H54 (cell line): Measurements from ENCODE around the gene FOXO1.

Experiments used
- DNase-seq: peaks from one replicate; pipeline ENCODE4 v3.0.0; 2011; ENCODE audit warnings: low spot score, mixed read lengths; ENCODE audit not compliant: insufficient read length
- FAIRE-seq: peaks from 3 replicates; lab custom pipeline; 2011; peaks lifted over from hg19 to GRCh38; lab: Jason Lieb, UNC
- POLR2A ChIP-seq: IDR thresholded peaks from 2 replicates; pipeline ENCODE4 v1.6.1; 2011; ENCODE audit warnings: low read depth, mild to moderate bottlenecking, low read length

FOXO1 gene

DNA sequence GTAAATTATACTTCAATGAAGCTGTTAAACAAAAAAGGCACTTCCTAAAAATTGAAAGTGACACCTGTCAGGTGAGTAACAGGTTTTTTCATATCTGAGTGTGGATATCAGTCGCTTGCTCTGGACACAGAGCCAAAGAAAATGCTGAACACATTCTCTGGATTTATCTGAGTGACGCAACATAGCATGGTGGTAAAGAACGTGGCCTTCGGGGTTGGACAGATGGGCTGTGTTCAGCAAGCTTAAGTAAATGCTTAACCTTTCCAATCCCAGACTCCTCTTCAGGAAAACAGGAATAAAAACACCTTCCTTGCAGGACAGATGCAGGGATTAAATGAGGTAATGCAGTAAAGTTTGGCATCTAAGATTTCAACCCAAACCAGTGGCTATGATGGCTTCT, 132.0 kb downstream of the FOXO1 start:
- DNase-seq (no peak), FAIRE-seq (no peak)
- TF ChIP-seq POLR2A = no peak

DNA sequence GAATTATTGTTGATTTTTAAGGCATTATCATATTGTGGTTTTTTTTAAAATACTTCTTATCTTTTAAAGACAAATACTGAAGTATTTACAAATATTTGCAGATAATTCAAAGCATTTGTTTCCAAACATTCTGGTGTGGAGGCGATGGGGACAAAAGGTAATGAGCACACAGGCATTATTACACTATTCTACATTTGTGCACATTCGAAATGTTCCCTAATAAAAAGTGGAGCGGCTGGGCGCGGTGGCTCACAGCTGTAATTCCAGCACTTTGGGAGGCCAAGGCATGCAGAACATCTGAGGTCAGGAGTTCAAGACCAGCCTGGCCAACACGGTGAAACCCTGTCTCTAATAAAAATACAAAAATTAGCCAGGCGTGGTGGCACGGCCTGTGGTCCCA, 133.4 kb downstream of the FOXO1 start:
- DNase-seq = no peak
- no peak for TF ChIP-seq POLR2A
- FAIRE-seq = no peak

GRCh38 chr13:40530961-40531360, 135.5 kb downstream of the FOXO1 start:
- DNase-seq (no peak), FAIRE-seq (no peak)
- TF ChIP-seq POLR2A = no peak

DNA sequence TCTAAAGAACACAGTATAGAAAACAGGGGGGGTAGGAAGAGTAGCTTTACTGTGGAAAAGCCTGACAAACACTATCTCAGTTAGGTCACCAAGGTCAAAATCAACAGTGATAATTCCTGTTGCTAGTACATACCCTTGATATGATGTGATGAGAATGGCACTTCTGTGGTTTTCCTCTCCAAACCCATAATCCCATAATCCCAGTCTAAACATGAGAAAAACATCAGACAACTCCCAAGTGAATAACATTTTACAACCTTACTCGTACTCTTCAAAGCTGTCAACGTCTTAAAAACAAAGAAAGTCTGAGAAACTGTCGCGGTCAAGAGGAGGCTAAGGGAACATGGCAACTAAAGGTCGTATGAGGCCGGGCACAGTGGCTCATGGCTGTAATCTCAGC, 137.6 kb downstream of the FOXO1 start:
- no peak for FAIRE-seq
- DNase-seq = no peak
- TF ChIP-seq POLR2A = no peak

GRCh38 chr13:40527914-40528313, 138.5 kb downstream of the FOXO1 start:
- TF ChIP-seq POLR2A = no peak
- DNase-seq (no peak), FAIRE-seq (no peak)

DNA sequence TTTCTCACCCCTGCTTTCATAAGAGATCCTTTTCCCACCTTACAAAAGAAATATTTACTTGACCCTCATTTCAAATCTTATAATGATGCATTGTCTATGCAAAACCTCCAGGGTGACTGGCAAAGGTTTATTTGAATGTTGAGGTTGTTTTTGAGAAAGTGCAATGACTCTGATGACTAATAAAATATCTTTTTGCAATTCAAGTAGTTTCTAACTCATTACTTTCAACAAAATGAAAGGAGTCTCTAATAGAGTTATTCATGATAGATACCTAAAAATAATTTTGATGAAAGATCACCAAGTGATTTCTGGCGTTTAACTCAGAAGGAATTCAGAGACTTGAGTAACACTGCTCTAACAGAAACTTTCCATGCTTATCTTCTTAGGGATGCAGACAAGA, 144.2 kb downstream of the FOXO1 start:
- no peak for FAIRE-seq
- TF ChIP-seq POLR2A = no peak
- no peak for DNase-seq

DNA sequence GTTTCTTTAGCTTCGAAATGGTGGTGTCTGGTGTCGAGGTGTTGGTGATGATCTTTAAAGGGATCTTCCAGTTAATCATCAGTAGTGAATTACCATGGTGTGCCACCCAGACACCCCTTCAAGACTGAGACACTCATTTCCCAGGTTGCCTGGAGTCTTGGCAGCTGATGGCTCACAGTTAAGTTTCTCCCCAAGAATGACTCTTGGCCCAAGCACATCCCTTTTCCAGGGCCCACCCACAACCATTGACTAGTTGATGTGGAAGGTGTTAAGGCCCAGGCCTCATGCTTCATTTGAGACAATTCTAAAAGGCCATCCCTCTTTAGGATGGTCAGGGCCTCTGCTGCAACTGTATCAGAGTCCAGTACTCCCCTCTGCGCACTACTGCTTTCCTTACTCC, 145.5 kb downstream of the FOXO1 start:
- FAIRE-seq (no peak), DNase-seq (no peak)
- TF ChIP-seq POLR2A = no peak

DNA sequence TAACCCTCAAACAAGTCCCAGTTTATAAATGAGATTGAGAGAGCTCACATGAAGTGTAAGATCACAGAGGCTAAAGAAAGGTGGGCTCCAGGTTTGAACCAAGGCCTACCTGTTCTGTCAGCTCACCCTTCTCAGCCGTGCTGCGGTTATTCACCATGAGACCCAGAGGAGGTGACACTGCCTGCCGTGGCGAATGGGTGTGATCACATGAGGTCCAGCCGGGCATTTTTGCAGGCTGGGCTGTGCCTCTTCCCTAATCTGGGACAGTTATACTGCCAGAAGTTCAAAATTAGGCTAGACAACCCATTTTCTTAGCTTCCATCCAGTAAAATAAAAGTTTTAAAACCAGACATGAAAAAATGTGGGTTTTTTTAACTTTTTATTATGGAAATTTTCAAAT, 146.8 kb downstream of the FOXO1 start:
- no peak for FAIRE-seq
- no peak for DNase-seq
- TF ChIP-seq POLR2A = no peak

GRCh38 chr13:40518481-40518882, 148.0 kb downstream of the FOXO1 start:
- no peak for DNase-seq
- FAIRE-seq = no peak
- TF ChIP-seq POLR2A = no peak

GRCh38 chr13:40517486-40518480, 148.7 kb downstream of the FOXO1 start:
- FAIRE-seq = no peak
- no peak for DNase-seq
- no peak for TF ChIP-seq POLR2A

- FAIRE-seq = no peak
- DNase-seq = no peak
- TF ChIP-seq POLR2A = no peak
Observed at GRCh38 chr13:40515702-40516101, 150.7 kb downstream of the FOXO1 start.

DNA sequence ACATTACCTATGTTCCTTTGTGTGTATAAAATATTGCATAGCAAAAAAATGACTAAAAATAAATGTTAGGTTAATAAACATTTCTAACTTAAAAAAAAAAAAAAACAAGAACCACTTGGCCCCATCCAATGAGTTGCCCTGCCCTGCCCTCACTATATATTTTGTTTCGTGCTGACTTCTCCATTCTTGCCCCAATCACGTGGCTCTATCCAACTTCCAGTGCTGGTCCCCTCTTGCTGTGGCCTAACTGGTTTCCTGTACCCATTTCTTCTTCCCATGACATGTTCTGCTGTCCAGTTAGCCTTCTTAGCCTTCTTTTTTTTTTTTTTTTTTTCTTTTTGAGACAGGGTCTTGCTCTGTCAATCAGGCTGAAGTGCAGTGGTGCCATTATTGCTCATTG, 151.6 kb downstream of the FOXO1 start:
- no peak for TF ChIP-seq POLR2A
- DNase-seq (no peak), FAIRE-seq (no peak)

DNA sequence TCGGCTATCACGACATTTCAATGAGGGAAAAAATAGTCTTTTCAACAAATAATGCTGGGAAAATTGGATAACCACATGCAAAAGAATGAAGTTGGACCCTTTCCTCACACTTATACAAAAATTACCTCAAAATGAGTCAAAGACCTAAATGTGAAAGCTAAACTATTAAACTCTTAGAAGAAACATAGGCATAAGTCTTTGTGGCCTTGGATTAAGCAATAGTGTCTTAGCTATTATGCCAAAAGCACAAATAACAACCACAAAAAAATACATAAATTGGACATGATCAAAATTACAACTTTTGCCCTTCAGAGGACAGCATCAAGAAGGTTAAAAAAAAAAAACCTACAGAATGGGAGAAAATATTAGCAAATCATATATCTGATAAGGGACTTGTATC, 156.6 kb downstream of the FOXO1 start:
- no peak for TF ChIP-seq POLR2A
- FAIRE-seq = no peak
- no peak for DNase-seq

DNA sequence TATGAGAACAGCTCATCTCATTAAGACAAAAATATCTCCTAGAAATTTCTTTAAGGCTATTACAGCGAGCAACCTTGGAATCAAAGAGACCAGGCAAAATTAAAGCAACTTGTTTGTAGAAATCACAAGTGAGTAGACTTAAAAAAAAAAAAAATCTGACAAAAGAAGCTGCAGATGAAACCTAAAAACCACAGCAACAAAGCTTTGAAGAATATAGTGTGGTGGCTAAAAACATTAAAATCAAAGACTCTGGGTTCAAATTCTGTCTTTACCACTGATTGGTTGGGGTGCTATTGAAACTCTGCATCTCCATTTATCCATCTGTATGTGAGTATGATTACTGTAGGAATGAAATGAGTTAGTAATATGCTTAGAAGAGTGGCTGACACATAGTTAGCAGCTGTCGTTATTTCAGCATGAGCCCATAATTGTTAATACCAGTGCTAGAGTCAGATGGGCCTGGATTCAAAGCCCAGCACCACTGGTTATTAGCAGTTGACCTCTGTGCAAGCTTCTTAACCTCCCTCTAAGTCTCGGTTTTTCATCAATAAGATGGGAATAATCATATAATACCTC, 157.6 kb downstream of the FOXO1 start:
- FAIRE-seq (no peak), DNase-seq (no peak)
- no peak for TF ChIP-seq POLR2A

GRCh38 chr13:40508127-40508526, 158.3 kb downstream of the FOXO1 start:
- no peak for DNase-seq
- no peak for TF ChIP-seq POLR2A
- FAIRE-seq = no peak
